Testis (tissue), 2 donors: ENCODE measurements around the gene C11orf65.

Source experiments
- CTCF ChIP-seq, 3 experiments: fragments of 450-650 bp in 2 of 3; fragments of 200-600 bp in 1 of 3; sonication (generic) in 1 of 3; IDR thresholded peaks; one replicate each; pipeline ENCODE4 v1.5.1; 2016 to 2019; ENCODE audit warnings: antibody characterized with exemption in 3 of 3, mild to moderate bottlenecking in 2 of 3, moderate library complexity in 1 of 3
- POLR2A ChIP-seq: fragments of 450-650 bp; IDR thresholded peaks from one replicate; pipeline ENCODE4 v1.6.1; 2017; ENCODE audit warnings: antibody characterized with exemption, mild to moderate bottlenecking, moderate library complexity

- TF ChIP-seq CTCF (IDR thresholded peaks at IDR 0.05) (no peak), POLR2A (no peak)
These were observed 35.3 kb downstream of the C11orf65 start for GRCh38 chr11:108431997-108432396.
